ENCODE results near the gene KIRREL3.

DNA sequence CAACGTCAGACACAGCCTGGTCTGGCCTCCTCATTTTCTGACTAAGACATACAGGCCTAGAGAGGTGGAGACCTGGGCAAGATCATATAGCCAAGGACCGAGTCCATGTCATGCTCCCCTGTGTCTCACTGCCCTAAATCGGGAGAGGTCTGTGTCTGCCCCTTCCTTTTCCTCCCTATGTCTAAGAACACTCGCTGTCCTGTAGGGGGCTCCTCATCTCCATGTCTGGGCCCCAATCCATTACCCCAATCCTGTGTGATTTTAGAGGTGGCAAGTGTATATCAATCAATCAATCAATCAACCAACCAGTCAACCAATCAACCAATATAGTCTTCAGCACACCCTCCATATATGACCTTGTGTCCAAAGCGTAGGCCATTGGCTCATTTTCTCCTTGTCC, 125.7 kb downstream of the KIRREL3 start:
- TF ChIP-seq, protein P1, sequence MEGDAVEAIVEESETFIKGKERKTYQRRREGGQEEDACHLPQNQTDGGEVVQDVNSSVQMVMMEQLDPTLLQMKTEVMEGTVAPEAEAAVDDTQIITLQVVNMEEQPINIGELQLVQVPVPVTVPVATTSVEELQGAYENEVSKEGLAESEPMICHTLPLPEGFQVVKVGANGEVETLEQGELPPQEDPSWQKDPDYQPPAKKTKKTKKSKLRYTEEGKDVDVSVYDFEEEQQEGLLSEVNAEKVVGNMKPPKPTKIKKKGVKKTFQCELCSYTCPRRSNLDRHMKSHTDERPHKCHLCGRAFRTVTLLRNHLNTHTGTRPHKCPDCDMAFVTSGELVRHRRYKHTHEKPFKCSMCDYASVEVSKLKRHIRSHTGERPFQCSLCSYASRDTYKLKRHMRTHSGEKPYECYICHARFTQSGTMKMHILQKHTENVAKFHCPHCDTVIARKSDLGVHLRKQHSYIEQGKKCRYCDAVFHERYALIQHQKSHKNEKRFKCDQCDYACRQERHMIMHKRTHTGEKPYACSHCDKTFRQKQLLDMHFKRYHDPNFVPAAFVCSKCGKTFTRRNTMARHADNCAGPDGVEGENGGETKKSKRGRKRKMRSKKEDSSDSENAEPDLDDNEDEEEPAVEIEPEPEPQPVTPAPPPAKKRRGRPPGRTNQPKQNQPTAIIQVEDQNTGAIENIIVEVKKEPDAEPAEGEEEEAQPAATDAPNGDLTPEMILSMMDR (IDR thresholded peaks at IDR 0.05): no peak
- TF ChIP-seq POLR2A (IDR thresholded peaks at IDR 0.05) (no peak), EP300 (IDR thresholded peaks at IDR 0.05) (no peak)

All from ovary (tissue), 3 donors.